Hematopoietic multipotent progenitor cell treated with erythropoietin and hydrocortisone succinate and interleukin-3 and kit ligand, for 4 days (in vitro differentiated cells): ENCODE data around the gene TENT4B.
"Not testable (repeated sequence)": the region's sequence is repeated elsewhere in the genome, so short reads cannot be mapped to it uniquely, and the experiment has no call there.

Source experiments
- DNase-seq: peaks from one replicate; pipeline ENCODE4 v3.0.0-alpha.2; 2015

The TENT4B gene

DNA sequence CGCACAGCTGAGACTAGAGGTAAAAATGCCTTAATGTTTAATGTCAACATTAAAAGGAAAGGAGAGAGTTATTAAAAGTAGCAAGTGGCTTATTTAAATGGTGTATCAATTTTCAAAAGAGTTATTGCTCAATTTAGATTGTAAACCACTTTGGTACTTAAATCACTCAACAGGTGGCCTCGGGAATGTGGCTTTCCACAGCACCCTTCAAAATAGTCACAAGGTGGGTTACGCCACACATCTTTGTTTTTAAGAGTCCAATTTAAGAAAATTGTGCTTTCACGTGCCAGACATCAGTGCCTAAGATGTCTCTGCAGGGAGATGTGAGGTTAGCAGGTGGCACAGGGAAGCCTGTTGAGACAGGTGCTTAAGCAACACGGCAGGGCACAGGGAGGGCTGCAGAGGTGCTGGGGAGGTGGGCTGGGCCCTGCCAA, 85.8 kb downstream of the TENT4B start:
- DNase-seq: no peak

DNA sequence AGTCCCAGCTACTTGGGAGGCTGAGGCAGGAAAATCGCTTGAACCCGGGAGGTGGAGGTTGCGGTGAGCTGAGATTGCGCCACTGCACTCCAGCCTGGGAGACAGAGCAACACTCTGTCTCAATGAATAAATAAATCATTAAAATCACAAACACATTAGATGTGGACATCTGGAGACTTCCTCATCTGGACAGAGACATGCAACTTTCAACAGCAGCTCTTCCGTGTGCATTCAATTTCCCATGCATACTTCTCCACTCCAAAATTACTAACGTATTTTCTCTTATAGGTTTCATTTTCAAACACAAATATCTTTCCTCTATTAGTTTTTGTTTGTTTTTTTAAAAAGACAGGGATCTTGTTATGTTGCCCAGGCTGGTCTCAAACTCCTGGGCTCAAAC, 89.9 kb downstream of the TENT4B start:
- not testable (repeated sequence) for DNase-seq

DNA sequence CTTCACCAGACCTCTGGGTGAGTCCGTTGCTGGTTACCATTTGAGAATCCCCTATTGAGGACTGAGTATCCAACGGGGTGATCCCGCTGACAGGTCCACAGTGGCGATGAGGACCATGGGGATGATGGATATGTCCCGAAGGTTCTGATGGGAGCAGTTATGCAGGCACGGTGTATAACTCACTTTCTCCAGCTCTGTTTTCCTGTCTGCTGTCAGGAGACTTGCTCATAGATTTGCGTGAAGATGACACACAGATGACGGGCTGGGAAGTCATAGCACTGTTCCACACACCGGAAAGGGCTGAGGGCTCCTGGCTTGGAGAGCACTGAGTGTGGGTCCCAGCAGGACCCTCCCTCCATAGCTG, 91.0 kb downstream of the TENT4B start:
- DNase-seq: no peak

DNA sequence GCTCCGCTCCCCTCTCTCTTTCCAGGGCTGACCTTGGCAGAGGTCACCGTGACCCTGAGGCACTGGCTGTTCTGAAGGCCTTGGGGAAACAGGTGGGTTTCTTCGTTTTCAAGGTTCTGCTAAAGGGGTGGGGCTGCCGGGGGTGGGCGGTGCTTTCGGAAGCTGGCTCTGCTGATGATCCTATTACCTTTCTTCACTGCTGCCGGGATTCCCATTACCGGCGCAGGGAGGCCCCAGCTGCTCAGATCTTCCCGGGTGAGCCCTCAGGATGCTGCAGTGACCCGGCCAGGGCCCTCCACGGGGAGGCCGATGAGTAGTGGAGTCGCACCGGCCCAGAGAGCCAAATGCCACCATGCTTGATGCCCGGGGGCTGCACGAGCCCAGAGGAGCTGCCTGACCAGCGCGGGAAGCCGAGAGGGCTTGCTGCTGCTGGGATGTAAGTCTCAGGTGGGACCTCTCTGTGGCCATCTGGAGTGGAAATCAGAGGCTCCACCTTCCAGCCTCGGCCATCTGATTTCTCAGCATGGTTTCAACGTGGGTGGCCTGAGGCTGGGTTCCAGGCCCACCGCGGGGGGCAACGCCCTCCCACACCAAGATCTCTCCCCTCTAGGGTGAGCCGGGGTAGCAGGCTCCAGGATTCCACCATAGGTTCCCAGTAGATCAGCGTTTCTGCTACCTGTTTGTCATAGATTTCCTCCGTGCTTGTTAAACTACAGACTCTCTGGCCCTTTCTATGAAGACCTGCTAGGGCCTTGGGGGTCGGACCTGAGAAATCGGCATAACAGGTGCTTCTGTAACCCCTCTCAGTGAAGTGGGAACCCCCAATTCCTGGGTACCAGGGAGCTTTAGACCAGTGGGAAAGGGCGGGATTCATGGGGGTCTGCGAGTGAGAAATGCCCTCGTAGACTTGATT, 91.7 kb downstream of the TENT4B start:
- no peak for DNase-seq

DNA sequence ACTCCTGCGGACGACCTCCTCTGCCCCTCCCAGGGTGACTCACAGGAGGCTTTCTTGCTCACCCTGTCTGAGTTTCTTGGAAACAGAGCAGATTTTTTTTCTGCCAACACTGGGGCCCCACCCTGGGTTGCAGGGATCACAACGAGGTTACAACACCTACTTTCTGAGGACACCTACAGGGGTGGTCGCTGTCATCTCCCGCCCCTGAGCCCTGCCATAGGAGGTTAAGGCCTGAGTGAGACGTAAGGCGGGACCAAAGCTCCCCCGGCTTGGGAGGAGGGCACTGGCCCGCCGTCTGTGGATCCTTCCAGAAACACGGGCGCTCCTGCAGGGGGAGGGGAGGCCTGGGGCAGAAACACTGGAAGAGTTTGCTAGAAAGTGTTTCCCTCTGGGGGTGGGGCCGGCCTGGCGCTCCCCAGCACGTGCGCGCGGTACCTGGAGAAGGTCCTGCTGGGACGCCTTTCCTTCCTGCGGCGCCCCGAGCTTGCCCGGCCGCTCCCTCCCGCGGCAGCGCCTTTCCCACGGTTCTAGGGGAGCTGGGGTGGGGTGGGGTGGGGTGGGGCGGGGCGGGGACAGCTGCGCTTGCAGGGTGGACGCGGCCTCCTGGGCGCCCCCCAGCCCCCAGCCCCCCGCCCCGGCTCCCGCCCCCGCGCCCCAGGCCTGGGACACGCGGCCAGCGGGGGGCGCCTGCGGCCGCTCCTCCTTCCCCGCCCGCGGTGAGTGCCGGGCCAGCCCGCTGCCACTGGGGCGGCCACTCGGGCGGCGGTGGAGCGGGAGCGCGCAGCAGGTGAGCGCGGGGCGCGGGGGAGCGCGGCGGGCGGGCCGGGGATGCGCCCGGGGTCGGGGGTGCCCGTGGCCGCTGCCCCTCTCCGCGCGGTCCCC, 92.6 kb downstream of the TENT4B start:
- peak; percentile 75 for DNase-seq

DNA sequence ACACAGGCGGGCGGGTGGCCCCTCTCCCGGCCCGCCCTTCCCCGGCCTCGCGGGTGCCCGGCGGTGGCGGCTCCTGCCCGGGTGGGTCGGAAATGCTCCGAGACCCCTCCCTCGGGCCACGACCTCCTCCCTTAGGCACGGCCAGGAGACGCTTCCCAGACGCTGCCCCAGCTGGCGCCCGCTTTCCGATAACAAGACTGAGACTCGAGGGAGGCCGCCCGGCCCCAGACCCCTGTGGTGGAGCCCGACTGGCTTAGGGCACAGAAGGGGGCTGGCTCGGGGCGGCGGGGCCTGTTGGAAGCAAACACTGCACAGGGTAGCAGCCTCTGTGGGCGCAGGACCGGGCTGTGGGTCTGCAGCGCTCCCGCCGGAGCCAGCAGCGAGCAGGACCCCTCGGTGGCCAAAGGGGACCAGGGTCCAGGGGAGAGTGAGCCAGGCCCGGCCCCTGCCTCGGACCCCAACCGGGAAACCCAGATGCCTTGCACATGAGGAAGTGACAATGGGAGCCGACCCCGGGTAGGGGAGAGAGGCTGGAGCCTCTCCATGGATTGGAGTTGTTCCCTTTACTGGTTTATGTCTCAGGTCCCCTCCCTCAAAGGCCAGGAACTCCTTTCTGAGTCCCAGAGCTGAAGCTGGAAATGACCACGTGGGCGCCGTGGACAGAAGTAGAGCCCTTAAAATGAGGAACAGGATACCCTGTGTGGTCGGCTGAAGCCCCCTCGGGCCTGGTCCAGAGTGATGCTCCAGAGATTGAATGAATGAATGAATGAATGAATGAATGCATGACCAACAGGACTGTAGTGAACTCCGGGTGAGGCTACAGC, 93.4 kb downstream of the TENT4B start:
- peak; percentile 69 for DNase-seq

DNA sequence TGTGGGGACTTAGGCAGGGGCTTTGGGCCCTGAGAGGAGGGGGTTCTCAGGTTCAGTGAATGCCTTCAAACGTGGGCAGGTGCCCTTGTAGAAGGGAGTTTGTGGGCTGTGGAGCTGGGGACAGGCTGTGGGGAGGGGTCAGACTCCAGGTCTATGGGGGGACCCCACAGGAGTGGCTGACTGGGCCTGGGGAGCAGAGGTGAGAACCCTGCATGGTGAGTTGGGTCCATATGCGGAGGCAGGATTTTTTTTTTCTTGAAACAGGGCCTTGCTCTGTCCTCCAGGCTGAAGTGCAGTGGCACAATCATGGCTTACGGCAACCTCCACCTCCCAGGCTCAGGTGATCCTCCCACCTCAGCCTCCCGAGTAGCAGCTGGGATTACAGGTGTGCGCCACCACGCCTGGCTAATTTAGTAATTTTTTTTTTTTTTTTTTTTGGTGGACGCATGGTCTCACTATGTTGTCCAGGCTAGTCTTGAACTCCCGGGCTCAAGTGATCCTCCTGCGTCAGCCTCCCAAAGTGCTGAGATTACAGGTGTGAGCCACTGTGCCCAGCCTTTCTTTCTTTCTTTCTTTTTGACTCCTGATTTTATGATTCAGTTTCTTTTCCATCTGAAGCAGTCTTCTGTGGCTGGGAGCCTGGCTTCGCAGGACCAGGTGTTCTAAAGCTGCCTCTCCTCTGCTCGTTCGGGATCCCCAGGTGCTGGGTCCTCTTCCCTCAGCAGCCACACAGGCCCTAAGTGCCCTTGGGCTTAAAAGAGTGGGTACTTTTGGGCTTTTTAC, 94.2 kb downstream of the TENT4B start:
- no peak for DNase-seq

DNA sequence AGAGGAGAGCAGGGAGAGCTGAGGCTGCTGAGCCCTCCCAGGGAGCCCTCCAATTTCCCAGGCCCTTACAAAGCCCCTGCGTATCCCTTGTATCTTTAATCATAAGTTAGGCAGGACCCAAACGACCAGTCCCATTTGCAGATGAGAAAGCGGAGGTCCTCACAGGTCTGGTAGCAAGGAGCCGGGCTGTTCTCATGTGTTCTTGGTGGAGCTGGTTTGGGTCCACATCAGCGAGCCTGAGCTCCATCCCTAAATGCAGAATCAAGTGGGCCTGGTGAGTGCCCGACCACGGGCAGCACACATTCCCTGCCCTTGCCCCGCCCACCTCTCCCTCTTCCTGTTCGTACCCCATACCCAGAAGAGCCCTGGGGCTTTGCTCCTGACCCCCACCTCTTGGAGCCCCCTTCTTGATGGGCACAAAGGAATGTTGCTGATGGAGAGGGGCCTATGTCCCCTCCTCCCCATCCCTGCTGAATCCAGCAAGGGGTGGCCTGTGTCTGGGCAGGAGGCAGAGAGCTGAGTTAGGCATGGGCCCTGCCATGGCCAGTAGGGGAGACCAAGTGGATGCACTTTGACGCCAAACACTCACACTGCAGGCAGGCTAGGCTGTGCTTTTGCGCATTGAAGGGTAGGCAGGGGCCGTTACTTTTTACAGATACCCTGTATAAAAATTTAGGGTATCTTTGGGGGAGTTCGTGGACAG, 95.0 kb downstream of the TENT4B start:
- no peak for DNase-seq

DNA sequence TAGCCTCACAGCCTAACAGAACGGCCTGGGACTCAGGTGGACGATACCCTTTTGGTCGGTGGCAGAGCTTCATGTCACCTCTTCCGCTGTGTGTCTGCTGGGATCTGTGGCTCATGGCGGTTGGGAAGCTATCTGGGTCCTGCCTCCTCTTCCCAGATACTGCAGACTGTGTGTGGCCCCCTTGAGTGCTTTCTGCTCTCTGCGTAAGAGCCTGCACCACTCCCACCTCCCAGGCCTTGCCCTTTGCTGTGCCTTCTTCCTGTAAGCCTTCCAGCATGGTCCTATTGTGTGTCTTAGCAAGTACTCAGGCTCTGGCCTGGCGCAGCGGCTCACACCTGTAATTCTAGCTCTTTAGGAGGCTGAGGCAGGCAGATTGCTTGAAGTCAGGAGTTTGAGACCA, 95.7 kb downstream of the TENT4B start:
- DNase-seq: no peak

DNA sequence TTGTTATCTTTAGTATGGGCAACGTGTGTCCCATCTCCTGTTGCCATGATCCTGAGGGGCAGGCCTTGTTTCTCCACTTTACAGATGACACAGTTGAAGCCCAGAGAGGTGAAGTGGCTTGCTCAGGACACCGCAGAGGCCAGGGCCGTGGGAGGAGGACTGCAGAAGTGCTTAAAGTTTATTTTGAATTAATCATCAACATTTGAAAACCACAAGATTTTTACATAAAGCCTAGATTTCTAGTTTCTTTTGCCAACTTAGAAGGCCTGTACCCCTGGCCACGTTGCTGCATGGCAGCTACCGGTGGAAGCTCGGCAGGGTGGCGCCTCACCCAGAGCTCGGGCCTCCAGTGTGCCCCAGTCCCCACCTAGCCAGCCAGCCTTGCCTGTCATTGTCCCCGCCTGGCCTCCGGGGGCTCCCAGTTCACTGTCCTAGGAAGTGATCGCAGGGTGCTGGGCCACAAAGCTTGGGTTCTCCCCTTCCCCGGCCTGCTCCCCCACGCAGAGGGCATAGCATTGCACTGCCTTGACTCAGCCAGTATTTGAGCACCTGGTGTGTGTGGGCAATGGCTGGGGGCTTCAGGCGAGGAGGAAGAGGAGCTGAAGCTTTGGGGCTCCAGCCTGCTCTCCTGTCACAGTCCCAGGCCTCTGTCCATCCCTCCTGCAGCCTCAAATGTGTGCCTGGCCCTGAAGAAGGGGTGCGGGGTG, 98.4 kb downstream of the TENT4B start:
- no peak for DNase-seq

DNA sequence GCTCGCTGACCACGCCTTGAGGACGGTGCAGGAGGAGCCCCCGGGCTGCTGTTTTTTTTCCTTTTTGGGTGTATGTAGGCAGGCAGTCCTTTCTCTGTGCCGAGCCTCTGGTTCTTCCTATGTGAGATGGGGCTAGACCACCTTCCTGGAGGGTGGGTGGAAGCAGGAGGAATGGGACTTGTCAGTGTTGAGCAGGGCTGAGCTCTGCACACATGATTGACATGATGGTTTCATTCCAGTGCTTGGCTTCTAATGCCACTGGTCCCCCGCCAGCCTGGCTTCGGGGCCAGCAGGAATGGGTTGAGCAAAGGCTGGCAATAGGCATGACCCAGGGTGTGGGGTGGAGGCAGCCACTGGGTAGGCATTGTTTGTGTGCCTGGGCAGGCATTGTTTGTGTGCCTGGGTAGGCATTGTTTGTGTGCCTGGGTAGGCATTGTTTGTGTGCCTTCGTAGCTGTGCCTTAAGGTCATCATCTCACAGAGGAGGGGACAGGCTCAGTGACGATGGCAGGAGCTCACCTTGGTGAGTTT, 99.0 kb downstream of the TENT4B start:
- no peak for DNase-seq

DNA sequence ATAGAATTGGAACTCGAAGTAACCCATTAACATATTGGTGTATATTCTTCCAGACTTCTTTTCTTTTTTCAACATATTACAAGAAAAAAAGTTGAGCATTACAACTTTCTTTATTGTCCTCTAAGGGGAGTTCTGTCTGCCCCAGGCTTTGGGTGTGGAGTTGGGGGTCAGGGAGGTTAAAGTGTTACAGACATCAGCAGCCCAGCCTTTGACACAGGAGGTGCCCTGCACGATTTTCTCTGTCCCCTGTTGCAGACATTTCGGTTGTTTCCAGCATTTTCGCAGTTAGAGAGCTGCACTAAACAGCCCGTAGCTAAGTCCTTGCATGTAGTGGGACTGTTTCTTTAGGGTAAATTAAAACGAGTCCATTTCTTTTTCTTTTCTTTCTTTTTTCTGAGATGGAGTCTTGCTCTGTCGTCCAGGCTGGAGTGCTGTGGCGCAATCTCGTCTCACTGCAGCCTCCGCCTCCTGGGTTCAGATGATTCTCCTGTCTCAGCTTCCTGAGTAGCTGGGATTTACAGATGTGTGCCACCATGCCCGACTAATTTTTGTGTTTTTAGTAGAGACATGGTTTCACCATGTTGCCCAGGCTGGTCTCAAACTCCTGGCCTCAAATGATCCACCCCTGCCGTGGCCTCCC, 99.9 kb downstream of the TENT4B start:
- no peak for DNase-seq

DNA sequence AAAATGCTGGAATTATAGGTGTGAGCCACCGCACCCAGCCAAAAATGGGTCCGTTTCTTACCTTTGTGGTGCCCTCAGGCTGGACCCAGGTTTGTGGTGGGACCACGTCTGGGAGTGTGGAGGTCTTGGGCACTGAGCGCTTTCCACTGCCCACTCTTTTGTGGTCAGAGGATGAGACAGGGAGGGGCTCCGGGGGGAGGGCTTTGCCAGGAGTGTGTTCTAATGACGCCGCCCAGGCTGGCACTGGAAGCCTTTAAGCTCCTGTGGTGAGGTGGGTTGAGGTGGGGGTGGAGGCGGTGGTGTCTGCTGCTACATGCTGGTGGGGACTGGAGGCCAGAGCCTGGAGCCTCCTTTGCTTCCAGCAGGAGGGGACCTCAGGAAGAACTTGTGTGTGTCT, 100.4 kb downstream of the TENT4B start:
- peak; percentile 61 for DNase-seq

DNA sequence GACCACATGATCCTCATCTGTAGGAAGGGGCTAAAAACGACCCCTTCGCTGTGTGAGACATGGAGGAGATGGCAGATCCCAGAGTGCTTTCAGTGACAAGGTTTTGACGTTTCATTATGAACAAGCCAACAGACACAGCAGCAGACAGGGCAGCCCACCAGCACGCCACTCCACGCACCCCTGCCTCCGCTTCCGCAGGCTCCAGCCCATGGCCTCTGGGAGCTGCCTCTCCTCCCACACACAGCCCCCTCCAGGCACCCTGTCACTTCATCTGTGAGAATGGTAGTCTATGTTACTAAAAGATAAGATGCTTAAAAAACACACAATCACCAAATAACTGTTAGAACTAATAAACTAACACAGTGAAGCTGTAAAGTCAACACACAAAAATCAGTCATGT, 101.0 kb downstream of the TENT4B start:
- peak; percentile 63 for DNase-seq

DNA sequence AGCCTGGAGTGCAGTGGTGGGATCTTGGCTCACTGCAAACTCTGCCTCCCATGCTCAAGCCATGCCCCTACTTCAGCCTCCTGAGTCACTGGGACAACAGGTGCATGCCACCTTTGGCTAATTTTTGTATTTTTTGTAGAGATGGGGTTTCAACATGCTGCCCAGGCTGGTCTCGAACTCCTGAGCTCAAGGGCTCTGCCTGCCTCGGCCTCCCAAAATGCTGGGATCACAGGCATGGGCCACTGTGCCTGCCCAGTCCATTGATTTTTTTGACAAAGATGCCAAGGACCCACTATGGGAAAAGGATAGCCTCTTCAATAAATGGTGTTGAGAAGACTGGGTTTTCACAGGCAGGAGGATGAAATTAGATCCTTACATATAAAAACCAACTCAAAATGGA, 102.4 kb downstream of the TENT4B start:
- no peak for DNase-seq

DNA sequence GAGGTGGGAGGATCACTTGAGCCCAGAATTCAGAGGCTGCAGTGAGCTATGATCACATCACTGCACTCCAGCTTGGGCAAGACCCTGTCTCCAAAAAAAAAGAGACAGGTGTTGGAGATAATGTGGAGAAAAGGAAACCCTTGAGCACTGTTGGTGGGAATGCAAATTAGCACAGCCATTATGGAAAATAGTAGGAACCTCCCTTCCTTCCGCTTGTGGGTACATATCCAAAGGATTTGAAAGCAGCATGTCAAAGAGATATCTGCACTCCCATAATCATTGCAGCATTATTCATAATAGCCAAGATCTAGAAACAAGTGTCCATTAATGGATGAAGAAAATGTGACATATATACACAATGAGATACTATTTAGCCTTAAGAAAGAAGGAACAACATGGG, 103.5 kb downstream of the TENT4B start:
- DNase-seq: no peak

DNA sequence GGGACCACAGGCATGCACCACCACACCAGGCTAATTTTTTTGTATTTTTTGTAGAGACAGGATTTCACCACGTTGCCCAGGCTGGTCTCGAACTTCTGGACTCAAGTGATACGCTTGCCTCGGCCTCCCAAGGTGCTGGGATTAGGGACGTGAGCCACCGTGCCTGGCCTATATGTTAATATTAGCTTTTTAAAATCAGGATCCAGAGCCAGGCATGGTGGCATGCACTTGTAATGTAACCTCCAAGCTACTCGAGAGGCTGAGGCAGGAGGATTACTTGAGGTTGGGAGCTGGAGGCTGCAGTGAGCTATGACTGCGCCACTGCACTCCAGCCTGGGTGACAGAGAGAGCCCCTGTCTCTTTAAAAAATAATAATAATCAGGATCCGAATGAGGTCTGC, 104.8 kb downstream of the TENT4B start:
- DNase-seq: no peak

DNA sequence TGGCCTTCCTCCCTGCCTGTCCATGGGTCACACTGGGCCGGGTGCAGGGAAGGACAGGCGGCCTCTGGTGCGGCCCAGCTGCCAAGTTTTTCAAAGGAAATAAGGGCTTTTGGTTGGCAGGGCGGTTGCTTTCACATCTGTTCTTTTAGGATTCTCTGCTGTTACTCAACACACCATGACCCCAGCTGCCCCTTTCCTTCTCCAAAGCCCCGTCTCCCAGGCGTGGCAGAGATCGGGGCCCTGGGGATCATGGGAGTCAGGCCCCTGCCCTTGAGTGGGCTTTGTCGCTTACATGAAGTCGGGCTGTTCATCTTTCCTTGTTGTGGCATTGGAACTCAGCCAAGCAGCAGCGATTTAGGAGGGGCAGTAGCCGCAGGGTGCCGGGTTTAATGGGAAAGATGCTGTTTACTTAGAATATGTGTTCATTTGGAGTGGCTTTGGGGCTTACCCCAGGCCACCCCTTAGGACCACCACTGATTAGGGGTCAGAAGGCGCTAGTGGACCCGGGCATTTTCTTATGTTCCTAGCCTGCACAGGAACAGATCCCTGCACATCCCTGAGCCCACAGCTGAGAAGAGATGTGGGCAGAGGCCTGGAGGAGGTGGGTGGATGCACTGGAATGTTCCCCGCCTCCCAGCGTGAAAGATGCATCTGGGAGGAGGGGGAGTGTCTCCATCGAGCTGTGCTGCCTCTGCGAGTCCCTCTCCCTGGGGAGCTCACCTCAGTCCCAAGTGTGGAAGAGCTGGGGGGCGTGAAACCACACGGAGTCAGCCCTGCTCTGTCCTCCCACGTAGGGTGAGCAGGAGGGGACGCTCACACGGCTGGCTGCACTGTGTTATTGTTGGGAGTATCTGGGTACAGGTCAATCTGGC, 106.5 kb downstream of the TENT4B start:
- peak; percentile 65 for DNase-seq
